Activated CD8-positive, alpha-beta memory T cell treated with anti-CD3 and anti-CD28 coated beads, Interleukin-2, amount 50 U/mL, for 48 hours (primary cell): ENCODE results near the gene DEDD.

ENCODE experiments used
- DNase-seq: peaks from one replicate; pipeline ENCODE4 v3.0.0-alpha.2; 2020

Gene DEDD

GRCh38 chr1:161090617-161091016 lies 41.9 kb downstream of the DEDD start:
- DNase-seq: no peak

GRCh38 chr1:161089938-161090337 lies 42.5 kb downstream of the DEDD start:
- DNase-seq: no peak

GRCh38 chr1:161089251-161089924 lies 43.1 kb downstream of the DEDD start, which contains the start of gene NECTIN4:
Gene NECTIN4, minus strand, starts transcription at chr1:161089558. Its CDS starts 262 bp downstream, at chr1:161089296.
- no peak for DNase-seq

- DNase-seq: no peak
Observed at GRCh38 chr1:161088587-161089110, 43.8 kb downstream of the DEDD start.

- no peak for DNase-seq
Observed at GRCh38 chr1:161086457-161086856, 46.0 kb downstream of the DEDD start.

- no peak for DNase-seq
Observed at GRCh38 chr1:161085165-161085564, 47.3 kb downstream of the DEDD start.

- no peak for DNase-seq
Observed at GRCh38 chr1:161084597-161084988, 47.9 kb downstream of the DEDD start.

GRCh38 chr1:161083748-161084596 lies 48.5 kb downstream of the DEDD start:
- DNase-seq: no peak

- DNase-seq: no peak
Observed at GRCh38 chr1:161082996-161083747, 49.3 kb downstream of the DEDD start.

- DNase-seq: no peak
Observed at GRCh38 chr1:161082483-161082882, 50.0 kb downstream of the DEDD start.

- DNase-seq: no peak
Observed at GRCh38 chr1:161081519-161081918, 50.9 kb downstream of the DEDD start.

GRCh38 chr1:161080441-161081405 lies 51.7 kb downstream of the DEDD start:
- no peak for DNase-seq

- DNase-seq: no peak
Observed at GRCh38 chr1:161079436-161080110, 52.9 kb downstream of the DEDD start.

GRCh38 chr1:161077426-161077825 lies 55.0 kb downstream of the DEDD start:
- DNase-seq: no peak

GRCh38 chr1:161076410-161076809 lies 56.1 kb downstream of the DEDD start:
- no peak for DNase-seq

GRCh38 chr1:161074676-161075368 lies 57.6 kb downstream of the DEDD start:
- DNase-seq: no peak

GRCh38 chr1:161073474-161074121 lies 58.9 kb downstream of the DEDD start:
- DNase-seq: no peak

- no peak for DNase-seq
Observed at GRCh38 chr1:161072751-161073449, 59.6 kb downstream of the DEDD start.

- peak; percentile 68 for DNase-seq
Observed at GRCh38 chr1:161071886-161072371, 60.5 kb downstream of the DEDD start.
